Endothelial cell of umbilical vein (primary cell): ENCODE results near the gene ATF7IP. TPM values are rescaled to one million over a fixed set of nuclear protein-coding genes. Genes with fewer than 3 reads are reported as not detected.

Experiments
- BruUV-seq: library from RNA; stranded (reverse); fragments of 400-500 nt; replicated peaks from 2 replicates; lab custom pipeline; 2021; lab: Mats Ljungman, UMichigan
- CTCF ChIA-PET: fragments of 300-600, 350-600 bp; sonication (Branson Sonifier 250); formaldehyde crosslinking; loops from one replicate; lab custom pipeline; 2021; ENCODE audit warnings: antibody characterized with exemption, inconsistent platforms; lab: Charles Lee
- POLR2A ChIA-PET: fragments of 300-600, 350-600 bp; sonication (Branson Sonifier 250); formaldehyde crosslinking; loops from one replicate; lab custom pipeline; 2021; ENCODE audit warnings: antibody characterized with exemption, inconsistent platforms; lab: Charles Lee
- DNase-seq: peaks from one replicate; pipeline ENCODE4 v3.0.0-alpha.2; 2011; ENCODE audit warnings: low read depth, low spot score
- FAIRE-seq: peaks from 2 replicates; lab custom pipeline; 2011; peaks lifted over from hg19 to GRCh38; lab: Jason Lieb, UNC
- H2AFZ ChIP-seq: 2 replicates; pipeline ENCODE4 v1.6.0; 2012; ENCODE audit warnings: low read depth, low read length, control low read depth, inconsistent platforms
- H3K27ac ChIP-seq: 2 replicates; pipeline ENCODE4 v1.5.1; 2011; ENCODE audit warnings: low read depth, mild to moderate bottlenecking, control low read depth, low read length, moderate library complexity; ENCODE audit not compliant: insufficient read depth
- H3K27me3 ChIP-seq, 2 experiments: 2 replicates each; pipeline versions ENCODE4 v1.6.0 to v1.6.1; 2011; ENCODE audit warnings: low read length in 2 of 2, mixed read lengths in 1 of 2; ENCODE audit not compliant: control insufficient read depth in 2 of 2, insufficient read depth in 2 of 2
- H3K36me3 ChIP-seq, 2 experiments: 2 replicates in 1 of 2; 3 replicates in 1 of 2; pipeline ENCODE4 v1.5.1; 2011; ENCODE audit warnings: low read length in 2 of 2, mild to moderate bottlenecking in 1 of 2, moderate library complexity in 1 of 2; ENCODE audit not compliant: control insufficient read depth in 2 of 2, insufficient read depth in 2 of 2; ENCODE audit errors: extremely low read depth in 1 of 2
- H3K4me1 ChIP-seq: 3 replicates; pipeline ENCODE4 v1.5.1; 2011; ENCODE audit warnings: mild to moderate bottlenecking, low read length; ENCODE audit not compliant: control insufficient read depth, insufficient read depth; ENCODE audit errors: extremely low read depth
- H3K4me2 ChIP-seq: 2 replicates; pipeline ENCODE4 v1.6.1; 2011; ENCODE audit warnings: low read length, control low read depth, mixed read lengths; ENCODE audit not compliant: insufficient read depth
- H3K4me3 ChIP-seq, 3 experiments: fragments of 200-600 bp in 1 of 3; sonication (generic), shearing (Covaris generic) in 1 of 3; replicated peaks in 1 of 3; 2 replicates each; pipeline ENCODE4 v1.5.1; 2011 to 2016; ENCODE audit warnings: control low read depth in 3 of 3, low read length in 3 of 3, mild to moderate bottlenecking in 2 of 3, inconsistent platforms in 1 of 3, low read depth in 1 of 3, moderate library complexity in 1 of 3; ENCODE audit not compliant: insufficient read depth in 1 of 3
- H3K79me2 ChIP-seq: 2 replicates; pipeline ENCODE4 v1.6.0; 2012; ENCODE audit warnings: low read length, inconsistent platforms; ENCODE audit not compliant: control insufficient read depth, insufficient read depth
- H3K9ac ChIP-seq: replicated peaks from 2 replicates; pipeline ENCODE3; 2011; ENCODE audit warnings: low read length, control low read depth; ENCODE audit not compliant: insufficient read depth; ENCODE audit errors: extremely low read depth
- H3K9me1 ChIP-seq: replicated peaks from 3 replicates; pipeline ENCODE4 v1.6.0; 2011; ENCODE audit warnings: mild to moderate bottlenecking, low read length; ENCODE audit not compliant: control insufficient read depth, insufficient read depth; ENCODE audit errors: extremely low read depth
- H3K9me3 ChIP-seq: replicated peaks from 2 replicates; pipeline ENCODE4 v1.5.1; 2012; ENCODE audit warnings: low read length, inconsistent platforms; ENCODE audit not compliant: control insufficient read depth, insufficient read depth
- H4K20me1 ChIP-seq: replicated peaks from 2 replicates; pipeline ENCODE3; 2011; ENCODE audit warnings: mild to moderate bottlenecking, low read length; ENCODE audit not compliant: control insufficient read depth, insufficient read depth; ENCODE audit errors: extremely low read depth
- EZH2 ChIP-seq: IDR thresholded peaks from 2 replicates; pipeline ENCODE4 v1.6.1; 2012; ENCODE audit warnings: borderline replicate concordance, low read depth, mild to moderate bottlenecking, moderate library complexity, low read length, inconsistent platforms; ENCODE audit not compliant: severe bottlenecking
- FOS ChIP-seq: IDR thresholded peaks from 2 replicates; pipeline ENCODE4 v1.6.1; 2011; ENCODE audit warnings: mild to moderate bottlenecking, low read length, moderate library complexity, borderline replicate concordance; ENCODE audit not compliant: insufficient read depth
- GATA2 ChIP-seq: IDR thresholded peaks from 2 replicates; pipeline ENCODE4 v1.7.0; 2011; ENCODE audit warnings: low read depth, mild to moderate bottlenecking, moderate library complexity, mixed read lengths, low read length; ENCODE audit not compliant: insufficient read length, insufficient read depth
- JUN ChIP-seq: IDR thresholded peaks from 2 replicates; pipeline ENCODE4 v1.6.1; 2011; ENCODE audit warnings: borderline replicate concordance, low read depth; ENCODE audit not compliant: insufficient read length, insufficient read depth
- MYC ChIP-seq: IDR thresholded peaks from one replicate; pipeline ENCODE4 v1.6.1; 2011; ENCODE audit warnings: mild to moderate bottlenecking, low read depth, low read length
- POLR2A ChIP-seq: IDR thresholded peaks from 2 replicates; pipeline ENCODE4 v1.6.1; 2012; ENCODE audit warnings: low read depth, mild to moderate bottlenecking, control low read depth, low read length
- POLR2AphosphoS5 ChIP-seq: IDR thresholded peaks from 2 replicates; pipeline ENCODE4 v1.6.1; 2012; ENCODE audit warnings: low read depth, mild to moderate bottlenecking, control low read depth, low read length, moderate library complexity; ENCODE audit not compliant: insufficient read depth
- dilution Hi-C: fragments of 300-500 bp; cut with MboI; formaldehyde crosslinking; loops from one replicate; pipeline ENCODE4 v1.15.0; 2019; ENCODE audit warnings: low sequenced_read_pairs; ENCODE audit not compliant: extremely low pct_ligation_motif_present
- intact Hi-C: fragments of 100-400 bp; cut with micrococcal nuclease; formaldehyde crosslinking; loops from one replicate; pipeline ENCODE4 v1.10.0; 2022
- polyA plus RNA-seq, 4 experiments: library from polyadenylated mRNA; depleted of rRNA in 3 of 4; stranded (reverse) in 3 of 4; unstranded in 1 of 4; fragments of >200 nt; gene quantifications; 2 replicates each; pipeline versions ENCODE4 v1.2.1 to v1.2.3, GENCODE V29; 2011 to 2012; ENCODE audit warnings: missing spikeins in 1 of 4
- total RNA-seq: library from RNA; stranded (reverse); gene quantifications from 2 replicates; pipeline ENCODE4 v1.2.3, GENCODE V29; 2021
- TF ChIP-seq, protein P1 (sequence below): IDR thresholded peaks from 2 replicates; pipeline ENCODE4 v1.6.1; 2011; ENCODE audit not compliant: insufficient read depth, insufficient read length
- TF ChIP-seq, protein P2 (sequence below), 2 donors: IDR thresholded peaks; 1 replicate in 1 of 2; 2 replicates in 1 of 2; pipeline ENCODE4 v1.5.1; 2011; ENCODE audit warnings: low read length in 2 of 2, mild to moderate bottlenecking in 2 of 2, moderate library complexity in 2 of 2, control low read depth in 1 of 2, inconsistent platforms in 1 of 2, low read depth in 1 of 2; ENCODE audit not compliant: insufficient read depth in 1 of 2; ENCODE audit errors: extremely low read depth in 1 of 2

The ATF7IP gene
- total and polyA plus RNA-seq, 2 donors (not counting 3 experiments of a cell fraction or from before 2014, with no cell fraction given) = 14.5 to 73.5 TPM

DNA sequence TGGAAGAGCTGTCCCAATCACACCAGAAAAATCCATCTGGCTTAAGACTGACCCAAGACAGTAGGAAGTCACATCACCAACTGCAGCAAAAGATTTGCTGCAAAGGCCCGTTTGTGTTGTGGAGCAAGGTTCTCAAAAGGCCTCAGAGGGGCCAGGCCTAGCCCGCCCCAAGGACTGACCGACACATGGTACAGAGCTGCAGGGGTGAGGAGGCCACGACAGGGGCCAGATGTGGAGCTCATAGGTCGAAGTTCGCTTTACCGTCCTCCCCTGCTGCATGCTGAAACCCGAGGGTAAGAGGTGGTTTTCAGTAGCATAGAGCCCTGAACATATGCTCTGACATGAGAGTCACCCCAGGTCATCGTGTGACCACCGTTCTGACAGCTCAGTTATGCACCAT lies 166.7 kb downstream of the ATF7IP start:
- Histone ChIP-seq H3K4me3 (no peak overlapping the region), H3K36me3 (no peaks in the 10 kb centered on the region), H4K20me1 (no peaks in the 10 kb centered on the region), H3K4me1 (no peaks in the 10 kb centered on the region), H3K4me2 (no peak overlapping the region), H3K27me3 (no peaks in the 10 kb centered on the region), H3K9ac (no peak overlapping the region), H3K27ac (no peak overlapping the region), H3K9me1 (no peaks in the 10 kb centered on the region), H3K9me3 (no peaks in the 10 kb centered on the region), H3K79me2 (no peaks in the 10 kb centered on the region), H2AFZ (no peak overlapping the region)
- no TSS peak for BruUV-seq
- ChIA-PET POLR2A (no interaction called here), CTCF (interaction anchor here (1.1 kb wide), 1 partner anchor 9 kb away, joined by 3 read pairs; no protein-coding TSS in a partner anchor)
- intact Hi-C loops = no loop called here
- no peak for DNase-seq
- TF ChIP-seq, protein P1, sequence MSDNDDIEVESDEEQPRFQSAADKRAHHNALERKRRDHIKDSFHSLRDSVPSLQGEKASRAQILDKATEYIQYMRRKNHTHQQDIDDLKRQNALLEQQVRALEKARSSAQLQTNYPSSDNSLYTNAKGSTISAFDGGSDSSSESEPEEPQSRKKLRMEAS = no peak
- TF ChIP-seq MYC = no peak
- no peak for TF ChIP-seq POLR2AphosphoS5
- TF ChIP-seq FOS = no peak
- no peak for TF ChIP-seq GATA2
- TF ChIP-seq JUN = no peak
- TF ChIP-seq POLR2A = no peak
- no peak for TF ChIP-seq EZH2
- TF ChIP-seq, protein P2, sequence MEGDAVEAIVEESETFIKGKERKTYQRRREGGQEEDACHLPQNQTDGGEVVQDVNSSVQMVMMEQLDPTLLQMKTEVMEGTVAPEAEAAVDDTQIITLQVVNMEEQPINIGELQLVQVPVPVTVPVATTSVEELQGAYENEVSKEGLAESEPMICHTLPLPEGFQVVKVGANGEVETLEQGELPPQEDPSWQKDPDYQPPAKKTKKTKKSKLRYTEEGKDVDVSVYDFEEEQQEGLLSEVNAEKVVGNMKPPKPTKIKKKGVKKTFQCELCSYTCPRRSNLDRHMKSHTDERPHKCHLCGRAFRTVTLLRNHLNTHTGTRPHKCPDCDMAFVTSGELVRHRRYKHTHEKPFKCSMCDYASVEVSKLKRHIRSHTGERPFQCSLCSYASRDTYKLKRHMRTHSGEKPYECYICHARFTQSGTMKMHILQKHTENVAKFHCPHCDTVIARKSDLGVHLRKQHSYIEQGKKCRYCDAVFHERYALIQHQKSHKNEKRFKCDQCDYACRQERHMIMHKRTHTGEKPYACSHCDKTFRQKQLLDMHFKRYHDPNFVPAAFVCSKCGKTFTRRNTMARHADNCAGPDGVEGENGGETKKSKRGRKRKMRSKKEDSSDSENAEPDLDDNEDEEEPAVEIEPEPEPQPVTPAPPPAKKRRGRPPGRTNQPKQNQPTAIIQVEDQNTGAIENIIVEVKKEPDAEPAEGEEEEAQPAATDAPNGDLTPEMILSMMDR (IDR thresholded peaks at IDR 0.05; ENCODE audit: extremely low read depth in 1 of 2, insufficient read depth in 1 of 2, low read depth in 1 of 2, low read length in 2 of 2) = no peak
- dilution Hi-C loops = no loop called here
- no peak for FAIRE-seq
